ENCODE results near the gene FAM135A.

FAM135A gene

DNA sequence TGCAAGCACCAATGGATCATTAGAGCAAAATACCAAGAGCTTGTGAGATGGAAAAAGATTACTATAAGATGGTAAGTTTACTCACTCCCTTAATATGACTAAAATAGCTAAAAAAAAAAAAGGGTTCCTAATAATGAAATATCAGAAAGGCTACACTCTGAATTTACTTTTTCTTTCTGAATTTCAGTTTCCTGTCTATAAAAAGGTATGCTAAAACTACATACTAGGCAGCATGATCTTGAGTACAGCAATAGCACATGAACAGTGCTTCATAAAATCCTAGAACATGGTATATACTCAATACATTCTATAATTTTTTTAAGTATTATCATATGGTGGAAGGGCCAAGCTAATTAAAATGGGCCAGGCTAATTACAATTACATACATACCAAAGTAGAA is 24.0 kb upstream of the FAM135A start:
- no peak for ATAC-seq
- no peaks in the 10 kb centered on the region for H3K4me1 Mint-ChIP-seq
- H3K4me3 Mint-ChIP-seq = no peak overlapping the region

DNA sequence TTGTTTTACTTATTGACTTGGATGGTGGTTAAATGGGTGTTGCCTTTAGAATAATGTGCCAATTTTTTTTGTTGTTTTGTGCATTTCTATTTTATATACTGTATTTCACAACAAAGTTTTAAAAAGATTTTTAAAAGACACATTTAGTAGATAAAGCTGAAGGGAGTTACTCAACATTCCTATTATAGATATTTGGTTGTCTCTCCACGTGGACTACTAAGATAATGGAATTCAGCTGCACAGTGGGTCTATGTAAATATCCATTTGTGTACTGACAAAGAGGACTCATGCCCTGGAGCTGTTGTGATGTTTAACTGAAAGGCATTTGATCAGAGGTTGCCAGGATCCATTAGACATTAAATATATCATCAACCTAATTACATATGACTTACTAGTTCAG is 23.2 kb upstream of the FAM135A start:
- Mint-ChIP-seq H3K4me3 (no peak overlapping the region), H3K9me3 (no peaks in the 10 kb centered on the region), H3K27ac (no peak overlapping the region), H3K4me1 (no peaks in the 10 kb centered on the region), H3K36me3 (no peaks in the 10 kb centered on the region)
- no peak for DNase-seq (ENCODE audit: low spot score in 2 of 2)
- ATAC-seq = no peak

More for the DNA sequence above, 24.0 kb upstream of the FAM135A start:
- Mint-ChIP-seq H3K9me3 (no peaks in the 10 kb centered on the region), H3K27ac (no peak overlapping the region), H3K36me3 (no peaks in the 10 kb centered on the region)
- no peak for DNase-seq (ENCODE audit: low spot score in 2 of 2)

DNA sequence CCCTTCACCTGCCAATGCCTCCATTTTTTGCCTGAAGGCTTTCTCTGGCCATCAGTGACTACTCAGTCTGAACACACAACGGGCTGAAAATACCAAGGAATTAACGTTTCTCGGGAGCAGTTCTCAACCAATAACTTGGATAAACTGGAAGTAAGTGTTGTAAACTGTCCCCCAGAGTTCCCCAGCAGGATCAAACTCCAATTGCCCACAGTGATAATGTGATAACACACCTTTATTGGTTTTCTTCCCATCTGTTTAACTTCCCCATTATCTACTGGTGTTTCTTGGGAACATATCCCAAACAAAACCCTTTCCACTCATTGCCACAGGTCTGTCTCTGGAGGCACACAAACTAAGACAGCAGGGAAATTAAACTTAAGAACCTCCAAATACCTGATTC is 21.8 kb upstream of the FAM135A start:
- Mint-ChIP-seq H3K36me3 (no peaks in the 10 kb centered on the region), H3K9me3 (no peaks in the 10 kb centered on the region), H3K4me1 (no peaks in the 10 kb centered on the region), H3K4me3 (no peak overlapping the region), H3K27ac (no peak overlapping the region)
- DNase-seq (ENCODE audit: low spot score in 2 of 2) = no peak
- ATAC-seq = no peak

DNA sequence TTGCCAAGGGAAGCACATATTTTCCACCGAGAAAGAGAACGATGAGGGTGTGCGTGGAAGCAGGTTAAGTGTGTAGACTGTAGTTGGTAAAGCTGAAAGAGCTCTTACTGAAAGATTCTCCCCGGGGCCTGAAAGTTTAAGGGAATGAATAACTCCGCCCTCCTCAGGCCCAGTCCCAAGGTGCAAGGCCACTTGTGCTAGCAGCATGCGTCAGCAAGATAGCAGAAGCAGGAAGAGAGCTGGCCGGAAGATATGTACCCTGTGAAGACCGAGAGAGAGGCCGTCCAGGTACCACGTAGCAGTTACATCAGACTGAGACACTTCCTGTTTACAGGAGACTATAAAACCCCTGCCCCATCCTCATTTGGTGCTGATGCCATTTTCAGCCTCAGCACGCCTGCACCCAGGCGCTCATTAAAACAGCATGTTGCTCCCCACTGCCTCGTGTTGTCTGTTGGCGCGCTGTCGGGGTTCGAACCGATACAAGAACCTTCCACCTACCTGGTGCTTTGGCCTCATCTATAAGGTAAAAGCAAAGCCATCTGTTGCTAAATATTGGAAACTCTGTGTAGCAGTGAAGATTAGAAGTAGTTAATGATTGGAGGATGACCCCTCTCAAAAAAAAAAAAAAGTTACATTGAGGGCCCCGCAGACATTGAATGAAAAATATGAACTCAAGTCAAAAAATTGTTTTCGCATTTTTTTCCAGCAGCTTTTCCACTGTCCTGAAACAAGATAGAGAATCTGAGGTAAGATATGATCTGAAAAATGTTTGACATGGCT is 18.6 kb upstream of the FAM135A start:
- DNase-seq (ENCODE audit: low spot score in 2 of 2) (no peak), ATAC-seq (no peak)
- no peaks in the 10 kb centered on the region for H3K4me1 Mint-ChIP-seq
- H3K27ac Mint-ChIP-seq = no peak overlapping the region
- no peaks in the 10 kb centered on the region for H3K36me3 Mint-ChIP-seq
- no peak overlapping the region for H3K4me3 Mint-ChIP-seq
- H3K9me3 Mint-ChIP-seq = no peaks in the 10 kb centered on the region

DNA sequence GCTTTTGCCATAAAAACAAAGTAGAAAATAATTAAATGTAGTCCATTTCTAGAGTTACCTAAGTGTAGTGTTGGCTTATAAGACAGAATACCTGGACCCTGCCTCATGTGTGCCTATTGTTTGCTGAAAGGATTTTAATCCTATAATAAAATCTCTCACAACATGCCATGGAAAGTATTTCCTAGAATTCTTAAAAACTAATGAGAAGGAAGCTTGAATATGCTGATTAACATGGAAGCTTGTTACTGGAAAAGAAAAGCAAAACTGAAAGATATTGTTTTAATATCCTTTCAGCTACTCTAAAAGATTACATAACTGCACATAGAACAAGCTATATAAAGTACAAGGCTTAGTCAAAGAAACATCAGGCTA is 18.0 kb upstream of the FAM135A start:
- Mint-ChIP-seq H3K9me3 (no peaks in the 10 kb centered on the region), H3K36me3 (no peaks in the 10 kb centered on the region), H3K27ac (no peak overlapping the region), H3K4me1 (no peaks in the 10 kb centered on the region), H3K4me3 (no peak overlapping the region)
- DNase-seq (ENCODE audit: low spot score in 2 of 2) (no peak), ATAC-seq (no peak)

DNA sequence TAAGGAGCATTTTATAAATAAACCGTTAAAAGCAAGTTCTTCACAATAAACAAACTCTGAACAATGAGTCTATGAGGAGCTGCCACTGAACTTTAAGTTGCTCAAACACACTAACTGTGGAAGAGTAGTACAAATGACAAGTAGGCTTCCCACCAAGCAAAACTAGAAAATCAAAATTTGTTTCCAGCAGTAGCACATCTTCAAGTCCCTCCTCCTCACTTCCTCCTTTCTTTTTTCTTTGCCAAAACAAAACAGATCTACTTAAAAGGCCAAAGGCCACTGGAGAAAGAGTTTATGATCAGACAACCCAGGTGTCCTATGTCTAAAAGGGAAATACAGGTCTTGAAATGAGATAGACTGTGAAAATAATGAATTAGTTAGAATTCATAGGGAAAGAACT is 17.1 kb upstream of the FAM135A start:
- Mint-ChIP-seq H3K36me3 (no peaks in the 10 kb centered on the region), H3K4me1 (no peaks in the 10 kb centered on the region), H3K4me3 (no peak overlapping the region), H3K9me3 (no peaks in the 10 kb centered on the region), H3K27ac (no peak overlapping the region)
- ATAC-seq (no peak), DNase-seq (ENCODE audit: low spot score in 2 of 2) (no peak)

DNA sequence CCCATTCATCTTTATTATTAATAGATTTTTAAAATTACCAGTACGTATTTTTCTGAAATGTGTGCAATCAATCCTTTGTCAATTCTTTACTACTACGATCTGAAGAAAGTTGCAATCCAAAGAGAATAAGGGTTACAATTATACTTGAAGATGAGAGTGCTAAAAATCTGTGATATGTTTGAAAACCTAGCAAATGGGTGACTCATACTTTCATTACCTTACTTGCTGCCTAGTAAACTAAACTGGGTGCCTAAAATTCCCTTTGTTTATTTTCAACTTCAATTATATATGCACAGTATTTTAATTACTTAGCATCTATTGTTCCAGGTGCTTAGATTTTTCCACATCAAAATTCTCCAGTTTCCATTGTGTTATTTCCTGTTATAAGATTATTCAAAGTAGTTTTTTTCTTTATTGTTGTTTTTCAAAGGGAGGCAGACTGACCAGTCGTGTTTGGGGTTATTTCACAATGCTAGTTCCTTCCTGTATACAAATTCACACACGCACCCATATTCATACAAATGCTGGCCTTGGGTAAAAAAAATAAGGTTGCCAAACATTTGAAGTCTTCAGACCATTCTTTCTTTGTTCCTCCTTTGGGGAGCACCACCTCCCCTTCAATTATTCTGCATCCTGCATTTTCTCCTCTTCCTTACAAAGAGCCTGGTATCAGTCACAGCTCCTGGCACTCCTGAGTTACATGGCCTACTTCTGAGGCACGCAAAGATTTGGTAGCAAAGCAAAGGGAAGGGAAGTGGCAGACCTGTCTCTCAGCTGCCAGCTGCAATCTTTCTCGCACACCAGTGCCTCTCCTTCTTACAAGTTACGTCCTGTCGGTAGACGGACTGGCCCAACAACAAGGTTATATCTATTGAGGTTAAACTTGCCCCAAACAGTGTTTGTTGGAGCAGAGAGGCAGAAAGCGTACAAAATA is 16.2 kb upstream of the FAM135A start:
- no peaks in the 10 kb centered on the region for H3K4me1 Mint-ChIP-seq
- ATAC-seq = no peak
- no peaks in the 10 kb centered on the region for H3K9me3 Mint-ChIP-seq
- H3K4me3 Mint-ChIP-seq = no peak overlapping the region
- H3K36me3 Mint-ChIP-seq = no peaks in the 10 kb centered on the region
- no peak overlapping the region for H3K27ac Mint-ChIP-seq
- no peak for DNase-seq (ENCODE audit: low spot score in 2 of 2)

DNA sequence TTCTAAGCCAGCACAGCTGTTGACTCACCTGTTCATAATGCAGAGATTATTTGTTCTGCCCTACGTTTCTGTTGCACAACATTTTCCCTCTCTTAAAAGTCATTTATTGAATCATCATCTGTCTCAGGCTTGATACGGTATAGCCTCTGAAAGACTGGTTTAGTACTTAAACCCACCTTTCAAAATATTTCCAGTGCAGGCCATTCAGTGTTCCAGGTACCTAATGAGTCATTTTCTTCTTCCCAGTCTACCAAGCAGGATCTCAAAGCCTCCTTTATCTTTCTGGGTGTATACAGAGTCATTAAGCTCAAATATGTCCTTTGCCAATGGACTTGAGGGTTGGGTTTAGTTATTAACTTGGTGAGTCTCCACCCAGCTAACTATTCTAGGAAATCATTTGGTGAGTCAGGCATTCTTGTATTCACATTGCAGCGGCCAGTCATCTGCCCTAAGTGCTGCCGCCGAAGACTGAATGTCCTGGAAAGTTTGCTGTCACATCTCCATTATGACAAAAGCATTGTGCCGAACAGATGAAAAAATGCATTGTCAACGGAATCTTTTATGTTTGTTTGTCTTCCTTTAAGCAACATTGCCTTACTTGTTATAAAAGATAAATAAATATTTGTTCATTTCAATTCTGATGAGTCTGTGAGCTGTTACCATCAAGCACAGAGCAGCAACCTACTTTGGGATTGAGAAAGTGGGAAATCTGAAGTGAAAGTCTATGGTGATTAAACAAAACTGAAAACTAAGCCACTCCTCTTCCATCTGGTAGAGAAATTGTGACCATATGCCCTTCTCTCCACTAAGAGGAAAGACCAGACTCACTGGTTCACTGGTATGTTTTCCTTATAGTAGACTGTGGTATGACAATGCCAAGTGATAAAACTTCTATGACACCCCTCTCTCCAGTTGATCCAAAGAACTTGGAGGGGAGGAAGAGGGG is 14.3 kb upstream of the FAM135A start:
- Mint-ChIP-seq H3K4me3 (no peak overlapping the region), H3K27ac (no peak overlapping the region), H3K36me3 (no peaks in the 10 kb centered on the region), H3K9me3 (no peaks in the 10 kb centered on the region), H3K4me1 (no peaks in the 10 kb centered on the region)
- no peak for DNase-seq (ENCODE audit: low spot score in 2 of 2)
- ATAC-seq = peak; percentile 71

DNA sequence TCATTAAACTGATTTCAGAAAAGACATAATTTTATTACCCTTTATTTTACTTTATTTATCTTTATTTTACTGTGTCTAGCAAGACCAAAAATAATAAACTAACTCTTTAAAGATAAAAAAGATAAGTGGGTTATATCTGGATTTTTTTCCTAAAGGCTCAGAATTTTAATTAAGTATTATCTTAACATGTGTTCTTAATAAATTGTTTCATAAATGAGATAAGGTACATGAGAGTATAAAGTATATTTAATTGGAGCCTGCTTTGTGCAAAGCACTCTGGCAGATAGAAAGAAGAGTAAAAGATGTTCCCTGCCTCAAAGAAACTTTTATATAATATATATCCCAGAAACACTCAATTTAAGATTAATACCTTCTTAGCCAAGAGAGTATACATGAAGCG is 8.7 kb upstream of the FAM135A start:
- no peak overlapping the region for H3K4me3 Mint-ChIP-seq
- H3K27ac Mint-ChIP-seq = no peak overlapping the region
- no peaks in the 10 kb centered on the region for H3K36me3 Mint-ChIP-seq
- DNase-seq (ENCODE audit: low spot score in 2 of 2) (no peak), ATAC-seq (no peak)
- H3K9me3 Mint-ChIP-seq = no peaks in the 10 kb centered on the region
- no peaks in the 10 kb centered on the region for H3K4me1 Mint-ChIP-seq

DNA sequence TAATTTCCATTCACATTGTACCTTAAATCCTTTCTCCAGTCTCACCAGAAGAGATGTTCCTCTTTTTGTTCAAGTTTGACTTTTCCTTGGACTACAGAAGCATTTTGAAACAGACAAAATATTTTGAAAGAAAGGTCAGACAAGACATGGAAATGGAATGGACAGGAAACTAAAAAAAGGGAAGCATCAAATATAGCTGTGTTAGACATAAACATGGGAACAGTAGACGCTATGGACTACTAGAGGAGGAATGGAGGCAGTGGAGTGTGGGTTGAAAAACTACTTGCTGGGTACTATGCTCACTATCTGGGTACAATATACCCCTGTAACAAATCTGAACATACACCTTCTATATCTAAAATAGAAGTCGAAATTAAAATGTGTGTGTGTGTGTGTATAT is 4.1 kb upstream of the FAM135A start:
- DNase-seq (ENCODE audit: low spot score in 2 of 2) = no peak
- H3K36me3 Mint-ChIP-seq = peaks cover 11% of the 10 kb centered on the region
- no peaks in the 10 kb centered on the region for H3K9me3 Mint-ChIP-seq
- no peak overlapping the region for H3K27ac Mint-ChIP-seq
- no peak overlapping the region for H3K4me3 Mint-ChIP-seq
- ATAC-seq = no peak
- peaks cover 14% of the 10 kb centered on the region for H3K4me1 Mint-ChIP-seq

DNA sequence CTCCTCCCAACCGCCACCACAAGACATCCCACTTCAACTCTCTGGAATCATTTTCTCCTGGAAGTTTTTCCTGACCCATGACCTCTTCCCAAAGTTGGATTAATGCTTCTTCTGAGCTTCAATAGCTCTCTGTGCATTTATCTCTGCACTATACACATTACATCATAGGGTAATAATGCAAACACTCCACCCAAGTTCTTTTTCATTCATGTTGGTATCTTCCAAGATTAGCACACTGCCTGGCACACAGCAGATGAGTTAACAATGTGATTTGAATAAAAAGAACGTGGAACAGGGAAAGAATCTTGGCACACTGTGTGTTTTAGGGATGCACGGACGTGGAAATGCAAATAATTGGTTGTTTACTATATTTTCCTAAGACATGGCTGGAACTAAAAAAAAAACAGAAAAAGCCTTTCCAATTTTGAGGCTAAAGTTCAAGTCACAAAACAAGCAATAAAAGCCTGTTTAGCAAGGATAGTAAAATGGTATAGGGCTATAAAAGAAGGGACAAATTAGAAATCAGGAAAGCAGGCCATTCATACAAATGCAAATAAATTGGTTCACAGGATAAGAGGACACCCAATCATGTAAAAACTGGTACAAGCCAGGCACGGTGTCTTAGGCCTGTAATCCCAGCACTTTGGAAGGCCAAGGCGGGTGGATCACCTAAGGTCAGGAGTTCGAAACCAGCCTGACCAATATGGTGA is 1.6 kb upstream of the FAM135A start:
- peak overlapping the region; percentile 87 for H3K4me3 Mint-ChIP-seq
- H3K27ac Mint-ChIP-seq = no peak overlapping the region
- H3K36me3 Mint-ChIP-seq = peaks cover 14% of the 10 kb centered on the region
- peaks cover 23% of the 10 kb centered on the region for H3K4me1 Mint-ChIP-seq
- H3K9me3 Mint-ChIP-seq = no peaks in the 10 kb centered on the region
- ATAC-seq (no peak), DNase-seq (ENCODE audit: low spot score in 2 of 2) (no peak)

DNA sequence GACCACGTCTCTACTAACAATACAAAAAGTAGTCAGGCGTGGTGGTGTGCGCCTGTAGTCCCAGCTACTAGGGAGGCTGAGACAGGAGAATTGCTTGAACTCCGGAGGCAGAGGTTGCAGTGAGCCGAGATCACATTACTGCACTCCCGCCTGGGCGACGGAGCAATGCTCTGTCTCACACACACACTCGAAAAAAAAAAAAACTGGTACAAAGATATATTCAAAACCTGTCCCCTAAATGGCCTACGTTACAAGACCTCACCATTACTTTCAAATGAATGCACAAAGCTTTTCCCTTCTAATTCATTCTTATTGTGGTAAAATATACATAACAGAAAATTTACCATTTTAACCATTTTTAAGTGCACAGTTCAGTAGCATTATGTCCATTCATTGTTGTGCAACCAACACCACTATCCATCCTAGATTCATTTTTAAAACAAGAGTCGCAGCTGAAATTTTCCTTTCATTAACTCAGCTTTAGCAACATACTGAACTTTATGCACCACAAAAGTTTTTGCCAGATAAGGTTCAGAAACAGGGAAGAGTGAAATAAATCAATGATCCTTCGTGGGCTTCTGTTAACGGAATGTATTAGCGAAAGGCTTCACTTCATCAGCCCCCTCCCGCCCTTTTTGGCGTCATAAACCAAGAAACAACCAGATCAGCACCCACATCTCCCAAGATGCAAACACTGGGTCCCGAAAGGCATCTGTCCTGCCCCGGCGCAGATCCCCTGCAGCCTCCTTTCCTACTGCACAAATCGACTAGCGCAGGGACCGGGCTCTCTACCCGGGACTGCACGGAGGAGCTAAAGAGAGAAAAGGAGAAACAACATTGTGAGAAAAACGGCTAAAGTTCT is 825 bp upstream of the FAM135A start:
- Mint-ChIP-seq H3K9me3 (no peaks in the 10 kb centered on the region), H3K4me1 (peaks cover 23% of the 10 kb centered on the region), H3K27ac (peak overlapping the region; percentile 92), H3K36me3 (peaks cover 14% of the 10 kb centered on the region), H3K4me3 (peak overlapping the region; percentile 87)
- peak; percentile 35 for ATAC-seq
- DNase-seq (ENCODE audit: low spot score in 2 of 2) = no peak

DNA sequence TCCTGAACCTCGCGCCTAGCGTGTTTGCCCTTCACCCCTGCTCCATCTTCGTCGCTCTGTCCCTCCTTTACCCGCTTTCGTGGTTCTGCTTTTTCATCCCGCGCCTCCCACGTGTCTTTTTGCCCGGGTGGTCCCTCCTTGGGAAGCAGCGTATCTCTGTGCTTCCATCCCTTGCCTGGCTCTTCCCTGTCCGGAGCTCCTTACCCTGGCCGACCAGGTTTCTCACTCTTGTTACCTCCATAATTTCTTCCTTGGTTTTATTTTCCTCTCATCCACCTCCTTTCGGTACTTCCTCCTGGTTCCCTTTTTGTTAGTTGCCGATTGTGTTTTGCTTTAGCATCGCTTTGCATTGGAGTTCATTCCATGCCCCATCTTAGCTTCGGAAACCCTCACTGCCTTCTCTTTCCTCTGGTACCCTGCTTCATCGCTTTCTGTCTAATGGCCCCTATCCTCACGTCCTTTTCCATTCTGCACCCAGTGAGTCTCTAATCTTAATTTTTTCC is 735 bp downstream of the FAM135A start:
- no peak for DNase-seq (ENCODE audit: low spot score in 2 of 2)

DNA sequence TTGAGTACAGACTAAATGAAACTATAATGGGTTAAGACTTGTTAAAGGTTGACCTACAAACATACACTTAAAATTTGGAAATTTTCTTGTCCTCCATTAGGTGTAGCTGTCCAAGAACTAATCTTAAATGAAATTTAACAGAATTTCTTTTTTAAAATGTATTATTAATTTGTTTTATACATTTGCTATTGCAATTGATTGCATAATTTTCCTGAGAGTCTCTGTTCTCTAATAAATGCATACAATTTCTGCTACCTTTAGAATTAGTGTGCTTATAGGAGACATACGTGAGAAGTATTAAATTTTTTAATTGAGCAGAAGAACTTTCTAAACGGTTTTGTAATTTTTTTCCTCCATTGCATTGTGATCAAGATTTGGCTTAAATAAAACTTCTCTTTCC is 1.5 kb downstream of the FAM135A start:
- Mint-ChIP-seq H3K4me3 (peak overlapping the region; percentile 87), H3K4me1 (peaks cover 23% of the 10 kb centered on the region), H3K36me3 (peaks cover 14% of the 10 kb centered on the region), H3K9me3 (no peaks in the 10 kb centered on the region), H3K27ac (peak overlapping the region; percentile 92)
- ATAC-seq (no peak), DNase-seq (ENCODE audit: low spot score in 2 of 2) (no peak)

More for the DNA sequence above, 735 bp downstream of the FAM135A start:
- Mint-ChIP-seq H3K9me3 (no peaks in the 10 kb centered on the region), H3K36me3 (peaks cover 14% of the 10 kb centered on the region), H3K27ac (peak overlapping the region; percentile 92), H3K4me3 (peak overlapping the region; percentile 87), H3K4me1 (peaks cover 23% of the 10 kb centered on the region)
- ATAC-seq = no peak

All from stimulated activated effector memory CD8-positive, alpha-beta T cell treated with anti-CD3 and anti-CD28 coated beads, Interleukin-12 subunit alpha, Interleukin-12 subunit beta, amount 100 ng/mL, for 72 hours (primary cell).